Loucy (cell line): ENCODE results near the gene TUBB2B.

Source experiments
- H2AFZ ChIP-seq: fragments of 200-600 bp; sonication (generic); 2 replicates; pipeline ENCODE4 v1.6.0; 2016; ENCODE audit warnings: antibody characterized with exemption, mild to moderate bottlenecking, low read length, moderate library complexity
- H3F3A ChIP-seq: fragments of 200-600 bp; 2 replicates; pipeline ENCODE4 v1.6.0; 2016; ENCODE audit warnings: antibody characterized with exemption, low read depth, mild to moderate bottlenecking
- H3K27me3 ChIP-seq: fragments of 200-600 bp; sonication (generic); 2 replicates; pipeline ENCODE4 v1.6.1; 2014; ENCODE audit warnings: low read length, mild to moderate bottlenecking; ENCODE audit not compliant: insufficient read depth, poor library complexity, severe bottlenecking
- H3K36me3 ChIP-seq: fragments of 200-600 bp; sonication (generic); 2 replicates; pipeline ENCODE4 v1.6.1; 2016; ENCODE audit warnings: low read length; ENCODE audit not compliant: insufficient read depth
- H3K4me1 ChIP-seq: fragments of 200-600 bp; sonication (generic); 2 replicates; pipeline ENCODE4 v1.5.1; 2014; ENCODE audit warnings: low read length, mild to moderate bottlenecking; ENCODE audit not compliant: insufficient read depth, poor library complexity, severe bottlenecking
- H3K4me2 ChIP-seq: fragments of 200-600 bp; sonication (generic); 2 replicates; pipeline ENCODE4 v1.6.0; 2014; ENCODE audit warnings: antibody characterized with exemption, low read length, low read depth, mild to moderate bottlenecking; ENCODE audit not compliant: poor library complexity, severe bottlenecking
- H3K4me3 ChIP-seq: fragments of 200-600 bp; sonication (generic); 2 replicates; pipeline ENCODE4 v1.5.1; 2014; ENCODE audit warnings: low read length, mild to moderate bottlenecking, mixed read lengths; ENCODE audit not compliant: poor library complexity, severe bottlenecking
- H3K79me2 ChIP-seq: fragments of 200-600 bp; sonication (generic); 2 replicates; pipeline ENCODE4 v1.6.1; 2014; ENCODE audit warnings: low read length; ENCODE audit not compliant: insufficient read depth
- H3K9ac ChIP-seq: fragments of 200-600 bp; sonication (generic); 2 replicates; pipeline ENCODE4 v1.6.0; 2014; ENCODE audit warnings: mild to moderate bottlenecking, low read depth, low read length, moderate library complexity; ENCODE audit not compliant: poor library complexity, severe bottlenecking
- H3K9me2 ChIP-seq: fragments of 200-600 bp; sonication (generic); replicated peaks from 2 replicates; pipeline ENCODE4 v1.6.1; 2016; ENCODE audit warnings: low read depth, low read length, mixed read lengths
- H3K9me3 ChIP-seq: fragments of 200-600 bp; sonication (generic); 2 replicates; pipeline ENCODE4 v1.6.1; 2014; ENCODE audit warnings: mild to moderate bottlenecking, antibody characterized with exemption, low read length, low read depth; ENCODE audit not compliant: insufficient read depth
- H4K20me1 ChIP-seq: fragments of 200-600 bp; sonication (generic); 2 replicates; pipeline ENCODE4 v1.6.0; 2014; ENCODE audit warnings: antibody characterized with exemption, low read length, mild to moderate bottlenecking; ENCODE audit not compliant: insufficient read depth, poor library complexity, severe bottlenecking
- CTCF ChIP-seq: fragments of 200-600 bp; sonication (generic); conservative IDR thresholded peaks from 2 replicates; pipeline ENCODE4 v1.5.1; 2014; ENCODE audit warnings: mild to moderate bottlenecking, antibody characterized with exemption, low read length
- EZH2phosphoT487 ChIP-seq: fragments of 200-600 bp; IDR thresholded peaks from 2 replicates; pipeline ENCODE4 v1.6.1; 2018; ENCODE audit warnings: antibody characterized with exemption, mild to moderate bottlenecking, moderate library complexity, borderline replicate concordance

TUBB2B gene

DNA sequence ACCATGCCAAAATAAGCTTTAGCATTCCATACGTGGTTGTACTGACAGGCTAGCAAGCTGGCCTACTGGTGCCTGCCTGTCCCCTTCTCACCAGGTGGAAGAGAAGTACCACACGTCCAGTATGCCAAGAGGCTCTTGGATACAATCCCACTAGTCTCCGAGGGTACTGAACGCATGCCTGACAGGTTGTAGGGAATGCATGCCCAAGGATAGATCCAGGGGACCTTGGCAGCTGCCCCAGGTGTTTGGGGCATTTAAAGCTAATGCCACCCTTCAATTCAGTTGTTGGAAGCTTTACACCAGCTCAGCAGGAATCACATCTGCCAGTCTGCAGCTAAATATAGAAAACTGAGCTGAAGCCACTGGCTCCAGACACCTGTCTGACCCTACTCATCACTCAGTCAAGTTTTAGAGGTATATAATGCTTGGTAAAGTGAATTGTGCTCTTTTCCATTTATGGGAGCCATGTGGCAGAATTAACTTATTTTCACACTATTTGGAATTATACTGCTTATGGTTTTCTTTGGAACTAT lies 4.9 kb downstream of the TUBB2B start:
- Histone ChIP-seq H3K4me2 (no peak overlapping the region), H3K27me3 (no peaks in the 10 kb centered on the region), H3K36me3 (no peaks in the 10 kb centered on the region), H3K9ac (no peak overlapping the region), H3F3A (no peaks in the 10 kb centered on the region), H3K4me3 (no peak overlapping the region), H3K79me2 (no peaks in the 10 kb centered on the region), H3K9me2 (no peaks in the 10 kb centered on the region), H2AFZ (no peak overlapping the region), H3K9me3 (no peaks in the 10 kb centered on the region), H3K4me1 (no peaks in the 10 kb centered on the region), H4K20me1 (no peaks in the 10 kb centered on the region)
- TF ChIP-seq EZH2phosphoT487 (no peak), CTCF (no peak)

- H3K4me1 ChIP-seq = no peaks in the 10 kb centered on the region
- H4K20me1 ChIP-seq = no peaks in the 10 kb centered on the region
- no peak overlapping the region for H2AFZ ChIP-seq
- no peaks in the 10 kb centered on the region for H3K27me3 ChIP-seq
- no peak overlapping the region for H3K4me2 ChIP-seq
- no peak overlapping the region for H3K4me3 ChIP-seq
- no peaks in the 10 kb centered on the region for H3K9me2 ChIP-seq
- no peaks in the 10 kb centered on the region for H3K79me2 ChIP-seq
- H3F3A ChIP-seq = no peaks in the 10 kb centered on the region
- H3K9ac ChIP-seq = no peak overlapping the region
- H3K9me3 ChIP-seq = no peaks in the 10 kb centered on the region
- no peak for TF ChIP-seq CTCF
- TF ChIP-seq EZH2phosphoT487 = no peak
- H3K36me3 ChIP-seq = no peaks in the 10 kb centered on the region
Measured at GRCh38 chr6:3221578-3221977, 5.9 kb downstream of the TUBB2B start.

GRCh38 chr6:3220366-3220765 lies 7.1 kb downstream of the TUBB2B start:
- H3K4me2 ChIP-seq = no peak overlapping the region
- no peaks in the 10 kb centered on the region for H3K79me2 ChIP-seq
- no peaks in the 10 kb centered on the region for H3K9me2 ChIP-seq
- H3K4me3 ChIP-seq = no peak overlapping the region
- no peaks in the 10 kb centered on the region for H4K20me1 ChIP-seq
- H3K27me3 ChIP-seq = no peaks in the 10 kb centered on the region
- H3K36me3 ChIP-seq = no peaks in the 10 kb centered on the region
- TF ChIP-seq EZH2phosphoT487 (no peak), CTCF (no peak)
- H3F3A ChIP-seq = no peaks in the 10 kb centered on the region
- H3K4me1 ChIP-seq = no peaks in the 10 kb centered on the region
- H3K9ac ChIP-seq = no peak overlapping the region
- no peak overlapping the region for H2AFZ ChIP-seq
- no peaks in the 10 kb centered on the region for H3K9me3 ChIP-seq
